AG04450 (cell line): ENCODE measurements around the gene RNF220. TPM values are rescaled to one million over a fixed set of nuclear protein-coding genes. Genes with fewer than 3 reads are reported as not detected.

Source experiments
- CTCF ChIA-PET: fragments of 300-600, 350-600 bp; formaldehyde crosslinking; extraction: SDS; loops from one replicate; lab custom pipeline; 2022; ENCODE audit warnings: antibody characterized with exemption, inconsistent platforms; lab: Charles Lee
- POLR2A ChIA-PET: fragments of 350-600 bp; formaldehyde crosslinking; extraction: SDS; loops from one replicate; lab custom pipeline; 2021; ENCODE audit warnings: antibody characterized with exemption, inconsistent platforms; lab: Yijun Ruan, JAX
- DNase-seq: peaks from one replicate; pipeline ENCODE4 v3.0.0-alpha.2; 2011; ENCODE audit warnings: low read depth, low spot score
- H3K27ac ChIP-seq: one replicate; pipeline ENCODE4 v1.5.1; 2012; ENCODE audit warnings: low read depth, low read length, control low read depth
- H3K27me3 ChIP-seq: one replicate; pipeline ENCODE4 v1.6.0; 2012; ENCODE audit warnings: low read length; ENCODE audit not compliant: control insufficient read depth, insufficient read depth
- H3K4me3 ChIP-seq: 2 replicates; pipeline ENCODE4 v1.5.1; 2011; ENCODE audit warnings: mild to moderate bottlenecking, low read depth, low read length, control low read depth
- H3K9me3 ChIP-seq: 2 replicates; pipeline ENCODE4 v1.5.1; 2012; ENCODE audit warnings: low read length; ENCODE audit not compliant: control insufficient read depth, insufficient read depth
- polyA plus RNA-seq: library from polyadenylated mRNA; depleted of rRNA; stranded (reverse); fragments of >200 nt; gene quantifications from 2 replicates; pipeline ENCODE4 v1.2.3, GENCODE V29; 2011
- TF ChIP-seq, protein P1 (sequence below): IDR thresholded peaks from 2 replicates; pipeline ENCODE4 v1.5.1; 2011; ENCODE audit warnings: low read depth, low read length, control low read depth, inconsistent platforms

RNF220 gene
- polyA plus RNA-seq, 1 experiment = 46.4 TPM

DNA sequence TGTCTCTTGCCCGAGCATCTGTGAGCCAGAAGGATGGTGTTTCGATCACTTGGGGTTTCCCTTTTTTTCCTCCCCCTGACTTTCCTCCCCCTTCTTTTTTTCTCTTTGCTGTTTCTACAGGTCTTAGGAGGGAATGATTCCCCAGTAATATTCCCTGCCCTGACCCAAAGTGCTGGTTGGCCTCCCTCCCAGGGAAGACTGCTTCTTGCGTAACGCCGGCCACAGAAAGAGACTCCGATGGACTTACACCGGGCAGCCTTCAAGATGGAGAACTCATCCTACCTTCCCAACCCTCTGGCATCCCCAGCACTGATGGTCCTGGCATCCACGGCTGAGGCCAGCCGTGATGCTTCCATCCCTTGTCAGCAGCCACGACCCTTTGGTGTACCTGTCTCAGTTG is 6.8 kb downstream of the RNF220 start:
- Histone ChIP-seq H3K4me3 (no peak overlapping the region), H3K9me3 (peaks cover 7% of the 10 kb centered on the region), H3K27ac (no peak overlapping the region), H3K27me3 (peaks cover 94% of the 10 kb centered on the region)
- TF ChIP-seq, protein P1, sequence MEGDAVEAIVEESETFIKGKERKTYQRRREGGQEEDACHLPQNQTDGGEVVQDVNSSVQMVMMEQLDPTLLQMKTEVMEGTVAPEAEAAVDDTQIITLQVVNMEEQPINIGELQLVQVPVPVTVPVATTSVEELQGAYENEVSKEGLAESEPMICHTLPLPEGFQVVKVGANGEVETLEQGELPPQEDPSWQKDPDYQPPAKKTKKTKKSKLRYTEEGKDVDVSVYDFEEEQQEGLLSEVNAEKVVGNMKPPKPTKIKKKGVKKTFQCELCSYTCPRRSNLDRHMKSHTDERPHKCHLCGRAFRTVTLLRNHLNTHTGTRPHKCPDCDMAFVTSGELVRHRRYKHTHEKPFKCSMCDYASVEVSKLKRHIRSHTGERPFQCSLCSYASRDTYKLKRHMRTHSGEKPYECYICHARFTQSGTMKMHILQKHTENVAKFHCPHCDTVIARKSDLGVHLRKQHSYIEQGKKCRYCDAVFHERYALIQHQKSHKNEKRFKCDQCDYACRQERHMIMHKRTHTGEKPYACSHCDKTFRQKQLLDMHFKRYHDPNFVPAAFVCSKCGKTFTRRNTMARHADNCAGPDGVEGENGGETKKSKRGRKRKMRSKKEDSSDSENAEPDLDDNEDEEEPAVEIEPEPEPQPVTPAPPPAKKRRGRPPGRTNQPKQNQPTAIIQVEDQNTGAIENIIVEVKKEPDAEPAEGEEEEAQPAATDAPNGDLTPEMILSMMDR = no peak
- no peak for DNase-seq
- ChIA-PET CTCF (no interaction called here), POLR2A (no interaction called here)

- CTCF ChIA-PET = no interaction called here
- POLR2A ChIA-PET = no interaction called here
These were observed 7.5 kb downstream of the RNF220 start for GRCh38 chr1:44412601-44413000.

DNA sequence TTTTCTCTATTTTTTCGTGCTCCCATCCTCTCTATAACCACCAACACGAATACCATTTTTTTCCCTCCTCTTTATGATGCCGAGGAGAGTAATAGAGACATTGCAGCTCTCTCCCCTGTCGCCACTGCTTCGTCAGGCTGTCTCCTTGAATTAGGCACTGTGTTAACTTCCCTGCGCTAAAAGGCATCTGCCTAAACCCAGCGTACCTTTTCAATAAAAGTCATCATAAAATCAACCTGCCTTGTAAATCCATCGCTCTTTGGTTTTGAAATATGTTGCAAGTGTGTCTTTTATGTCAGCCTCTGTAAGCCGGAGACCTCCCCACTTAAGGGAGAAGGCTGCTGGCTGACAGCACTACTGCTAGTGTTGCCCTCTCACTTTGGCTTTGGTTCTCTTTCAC is 8.7 kb downstream of the RNF220 start:
- peaks cover 95% of the 10 kb centered on the region for H3K27me3 ChIP-seq
- POLR2A ChIA-PET = no interaction called here
- no peak overlapping the region for H3K27ac ChIP-seq
- no peak for DNase-seq
- TF ChIP-seq, protein P1 = no peak
- H3K4me3 ChIP-seq = no peak overlapping the region
- CTCF ChIA-PET = no interaction called here
- H3K9me3 ChIP-seq = peaks cover 4% of the 10 kb centered on the region; the same call in 1 of the 2 replicates

More at GRCh38 chr1:44412601-44413000, 7.5 kb downstream of the RNF220 start:
- peaks cover 96% of the 10 kb centered on the region for H3K27me3 ChIP-seq
- H3K9me3 ChIP-seq = peaks cover 7% of the 10 kb centered on the region
- TF ChIP-seq, protein P1 = no peak
- no peak for DNase-seq
- no peak overlapping the region for H3K27ac ChIP-seq
- no peak overlapping the region for H3K4me3 ChIP-seq

DNA sequence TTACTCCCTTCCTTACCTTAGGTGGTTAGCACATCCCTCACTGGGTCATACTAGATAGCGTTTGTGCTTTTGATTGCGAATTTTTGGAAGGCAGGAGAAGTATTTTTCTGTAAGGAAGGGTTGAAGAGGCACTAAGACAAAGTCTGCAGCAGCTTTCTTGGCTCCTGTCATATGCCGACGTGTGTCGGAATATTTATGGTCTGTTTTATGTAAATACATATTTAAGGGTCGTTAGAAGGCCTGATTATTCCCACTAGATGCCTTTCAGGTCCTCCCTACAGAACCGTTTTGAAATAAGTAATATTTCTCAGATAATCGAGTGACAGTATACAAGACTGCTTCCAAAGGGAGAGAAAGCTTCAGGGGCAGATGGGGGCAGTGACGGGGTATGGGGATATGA is 10.0 kb downstream of the RNF220 start:
- no peak for DNase-seq
- H3K27me3 ChIP-seq = peaks cover 91% of the 10 kb centered on the region
- H3K4me3 ChIP-seq = no peak overlapping the region
- no peak overlapping the region for H3K27ac ChIP-seq
- ChIA-PET CTCF (no interaction called here), POLR2A (no interaction called here)
- TF ChIP-seq, protein P1 = no peak
- peaks cover 4% of the 10 kb centered on the region; the same call in 1 of the 2 replicates for H3K9me3 ChIP-seq

DNA sequence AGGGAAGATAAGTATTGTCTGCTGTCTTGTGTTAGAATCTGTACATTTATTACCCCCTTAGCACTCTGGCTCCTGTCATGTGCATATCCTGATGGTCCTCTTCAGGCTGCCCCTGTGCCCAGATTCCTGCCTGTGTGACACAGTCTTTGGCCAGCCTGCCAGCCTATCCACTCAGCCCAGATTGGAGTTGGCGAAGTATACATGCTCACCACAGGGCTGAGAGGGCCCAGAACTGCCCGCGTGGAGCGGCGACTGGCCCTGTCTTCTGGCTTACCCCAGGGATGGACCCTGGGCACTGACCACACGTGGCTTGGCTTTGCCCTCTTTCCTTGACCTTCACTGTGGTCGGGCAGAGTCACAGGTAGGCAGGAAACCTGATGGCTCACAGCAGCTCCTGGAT is 11.4 kb downstream of the RNF220 start:
- DNase-seq = no peak
- H3K27me3 ChIP-seq = peaks cover 88% of the 10 kb centered on the region
- no peak overlapping the region for H3K4me3 ChIP-seq
- TF ChIP-seq, protein P1 = no peak
- peaks cover 4% of the 10 kb centered on the region; the same call in 1 of the 2 replicates for H3K9me3 ChIP-seq
- ChIA-PET CTCF (no interaction called here), POLR2A (interaction anchor here (0.5 kb wide), 1 partner anchor 191 kb away, joined by 3 read pairs; no protein-coding TSS in a partner anchor)
- H3K27ac ChIP-seq = no peak overlapping the region
